ENCODE results near the gene PPBP. TPM values are rescaled to one million over a fixed set of nuclear protein-coding genes. Genes with fewer than 3 reads are reported as not detected.
A peak's percentile ranks its signal among the peaks of the same experiment; 100 is the strongest.
"Not testable (repeated sequence)": the region's sequence is repeated elsewhere in the genome, so short reads cannot be mapped to it uniquely, and the experiment has no call there.

Gene PPBP
- total and polyA plus RNA-seq, 2 experiments from 2014 or later, result not detected

GRCh38 chr4:73964862-73965611, 23.0 kb downstream of the PPBP start:
- Histone ChIP-seq H3K4me1 (ENCODE audit: low read depth) (no peaks in the 10 kb centered on the region), H3K27ac (no peak overlapping the region), H3K4me3 (no peak overlapping the region), H3K9me3 (ENCODE audit: low read depth) (no peaks in the 10 kb centered on the region), H3K36me3 (no peaks in the 10 kb centered on the region), H3K27me3 (no peaks in the 10 kb centered on the region)
- peak; percentile 8 to 42 for DNase-seq (ENCODE audit: low read depth in 1 of 2, low spot score in 1 of 2)
- TF ChIP-seq CTCF (IDR thresholded peaks at IDR 0.05; ENCODE audit: low read depth, low read length), result peak; percentile 39

GRCh38 chr4:73962724-73963123, 25.3 kb downstream of the PPBP start:
- TF ChIP-seq CTCF (IDR thresholded peaks at IDR 0.05; ENCODE audit: low read depth, low read length), result no peak
- H3K4me3 ChIP-seq, result no peak overlapping the region
- no peaks in the 10 kb centered on the region for H3K9me3 ChIP-seq (ENCODE audit: low read depth)
- no peak overlapping the region for H3K27ac ChIP-seq
- H3K27me3 ChIP-seq, result no peaks in the 10 kb centered on the region
- H3K36me3 ChIP-seq, result no peaks in the 10 kb centered on the region
- DNase-seq (ENCODE audit: low read depth in 1 of 2, low spot score in 1 of 2), result no peak
- H3K4me1 ChIP-seq (ENCODE audit: low read depth), result no peaks in the 10 kb centered on the region

GRCh38 chr4:73959041-73959440, 28.9 kb downstream of the PPBP start:
- not testable (repeated sequence) for H3K4me1 ChIP-seq (ENCODE audit: low read depth); H3K27ac ChIP-seq; H3K4me3 ChIP-seq; H3K36me3 ChIP-seq; DNase-seq (ENCODE audit: low read depth in 1 of 2, low spot score in 1 of 2); H3K27me3 ChIP-seq; H3K9me3 ChIP-seq (ENCODE audit: low read depth)

GRCh38 chr4:73952352-73952751, 35.6 kb downstream of the PPBP start:
- Histone ChIP-seq H3K4me1 (ENCODE audit: low read depth) (no peaks in the 10 kb centered on the region), H3K27ac (no peak overlapping the region), H3K9me3 (ENCODE audit: low read depth) (no peaks in the 10 kb centered on the region), H3K27me3 (no peaks in the 10 kb centered on the region), H3K36me3 (no peaks in the 10 kb centered on the region), H3K4me3 (no peak overlapping the region)
- DNase-seq (ENCODE audit: low read depth in 1 of 2, low spot score in 1 of 2), result no peak
- no peak for TF ChIP-seq CTCF (IDR thresholded peaks at IDR 0.05; ENCODE audit: low read depth, low read length)

- not testable (repeated sequence) for H3K36me3 ChIP-seq
Observed at GRCh38 chr4:73950376-73950920, 37.5 kb downstream of the PPBP start.

GRCh38 chr4:73948990-73949706, 38.8 kb downstream of the PPBP start:
- Histone ChIP-seq H3K4me3 (no peak overlapping the region), H3K4me1 (ENCODE audit: low read depth) (no peaks in the 10 kb centered on the region), H3K27me3 (peaks cover 18% of the 10 kb centered on the region), H3K9me3 (ENCODE audit: low read depth) (no peaks in the 10 kb centered on the region), H3K27ac (no peak overlapping the region), H3K36me3 (no peaks in the 10 kb centered on the region)
- no peak for TF ChIP-seq CTCF (IDR thresholded peaks at IDR 0.05; ENCODE audit: low read depth, low read length)
- DNase-seq (ENCODE audit: low read depth in 1 of 2, low spot score in 1 of 2), result no peak

More at GRCh38 chr4:73950376-73950920, 37.5 kb downstream of the PPBP start:
- not testable (repeated sequence) for DNase-seq (ENCODE audit: low read depth in 1 of 2, low spot score in 1 of 2); H3K9me3 ChIP-seq (ENCODE audit: low read depth); H3K4me1 ChIP-seq (ENCODE audit: low read depth); H3K27ac ChIP-seq; H3K27me3 ChIP-seq; H3K4me3 ChIP-seq
